WTC11 (cell line): ENCODE results near the gene GATA3.

Experiments used
- CREB1 ChIP-seq: sonication (generic); formaldehyde crosslinking; IDR thresholded peaks from 2 replicates; pipeline ENCODE4 v1.8.0; 2023; ENCODE audit warnings: mild to moderate bottlenecking, missing genetic modification reagents
- USF2 ChIP-seq: sonication (generic); formaldehyde crosslinking; IDR thresholded peaks from 2 replicates; pipeline ENCODE4 v1.8.1; 2023; ENCODE audit warnings: mild to moderate bottlenecking, missing genetic modification reagents, moderate library complexity
- TF ChIP-seq, protein P1 (sequence below): fragments of 200-600 bp; IDR thresholded peaks from 2 replicates; pipeline ENCODE4 v1.8.0; 2022; ENCODE audit warnings: antibody characterized with exemption
- TF ChIP-seq, protein P2 (sequence below): sonication (generic); formaldehyde crosslinking; conservative IDR thresholded peaks from 2 replicates; pipeline ENCODE4 v1.8.1; 2023; ENCODE audit warnings: mild to moderate bottlenecking, low read depth, missing genetic modification reagents, moderate library complexity

- no peak for TF ChIP-seq USF2
- TF ChIP-seq CREB1 (CRISPR knock-in tag), result no peak
- TF ChIP-seq, protein P1, sequence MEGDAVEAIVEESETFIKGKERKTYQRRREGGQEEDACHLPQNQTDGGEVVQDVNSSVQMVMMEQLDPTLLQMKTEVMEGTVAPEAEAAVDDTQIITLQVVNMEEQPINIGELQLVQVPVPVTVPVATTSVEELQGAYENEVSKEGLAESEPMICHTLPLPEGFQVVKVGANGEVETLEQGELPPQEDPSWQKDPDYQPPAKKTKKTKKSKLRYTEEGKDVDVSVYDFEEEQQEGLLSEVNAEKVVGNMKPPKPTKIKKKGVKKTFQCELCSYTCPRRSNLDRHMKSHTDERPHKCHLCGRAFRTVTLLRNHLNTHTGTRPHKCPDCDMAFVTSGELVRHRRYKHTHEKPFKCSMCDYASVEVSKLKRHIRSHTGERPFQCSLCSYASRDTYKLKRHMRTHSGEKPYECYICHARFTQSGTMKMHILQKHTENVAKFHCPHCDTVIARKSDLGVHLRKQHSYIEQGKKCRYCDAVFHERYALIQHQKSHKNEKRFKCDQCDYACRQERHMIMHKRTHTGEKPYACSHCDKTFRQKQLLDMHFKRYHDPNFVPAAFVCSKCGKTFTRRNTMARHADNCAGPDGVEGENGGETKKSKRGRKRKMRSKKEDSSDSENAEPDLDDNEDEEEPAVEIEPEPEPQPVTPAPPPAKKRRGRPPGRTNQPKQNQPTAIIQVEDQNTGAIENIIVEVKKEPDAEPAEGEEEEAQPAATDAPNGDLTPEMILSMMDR, result no peak
- TF ChIP-seq, protein P2, sequence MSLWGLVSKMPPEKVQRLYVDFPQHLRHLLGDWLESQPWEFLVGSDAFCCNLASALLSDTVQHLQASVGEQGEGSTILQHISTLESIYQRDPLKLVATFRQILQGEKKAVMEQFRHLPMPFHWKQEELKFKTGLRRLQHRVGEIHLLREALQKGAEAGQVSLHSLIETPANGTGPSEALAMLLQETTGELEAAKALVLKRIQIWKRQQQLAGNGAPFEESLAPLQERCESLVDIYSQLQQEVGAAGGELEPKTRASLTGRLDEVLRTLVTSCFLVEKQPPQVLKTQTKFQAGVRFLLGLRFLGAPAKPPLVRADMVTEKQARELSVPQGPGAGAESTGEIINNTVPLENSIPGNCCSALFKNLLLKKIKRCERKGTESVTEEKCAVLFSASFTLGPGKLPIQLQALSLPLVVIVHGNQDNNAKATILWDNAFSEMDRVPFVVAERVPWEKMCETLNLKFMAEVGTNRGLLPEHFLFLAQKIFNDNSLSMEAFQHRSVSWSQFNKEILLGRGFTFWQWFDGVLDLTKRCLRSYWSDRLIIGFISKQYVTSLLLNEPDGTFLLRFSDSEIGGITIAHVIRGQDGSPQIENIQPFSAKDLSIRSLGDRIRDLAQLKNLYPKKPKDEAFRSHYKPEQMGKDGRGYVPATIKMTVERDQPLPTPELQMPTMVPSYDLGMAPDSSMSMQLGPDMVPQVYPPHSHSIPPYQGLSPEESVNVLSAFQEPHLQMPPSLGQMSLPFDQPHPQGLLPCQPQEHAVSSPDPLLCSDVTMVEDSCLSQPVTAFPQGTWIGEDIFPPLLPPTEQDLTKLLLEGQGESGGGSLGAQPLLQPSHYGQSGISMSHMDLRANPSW (CRISPR knock-in tag), result no peak
Measured at GRCh38 chr10:8086315-8086714, 31.8 kb downstream of the GATA3 start.
